CD4-positive, alpha-beta memory T cell (primary cell): ENCODE results near the gene MSRB3. TPM values are rescaled to one million over a fixed set of nuclear protein-coding genes. Genes with fewer than 3 reads are reported as not detected.
"Not testable (repeated sequence)": the region's sequence is repeated elsewhere in the genome, so short reads cannot be mapped to it uniquely, and the experiment has no call there.

Experiments
- CTCF ChIA-PET: fragments of 350-600 bp; sonication (Branson Sonifier 250); formaldehyde crosslinking; loops from one replicate; lab custom pipeline; 2021; ENCODE audit warnings: inconsistent platforms; ENCODE audit not compliant: partially characterized antibody; lab: Charles Lee
- POLR2A ChIA-PET: fragments of 350-600 bp; sonication (Branson Sonifier 250); formaldehyde crosslinking; loops from one replicate; lab custom pipeline; 2021; ENCODE audit not compliant: partially characterized antibody; lab: Charles Lee
- DNase-seq, 5 donors: peaks; one replicate each; pipeline versions ENCODE4 v3.0.0 to v3.0.0-alpha.2; 2020 to 2022; ENCODE audit warnings: mixed read lengths in 1 of 5
- H3K27ac ChIP-seq: one replicate; pipeline ENCODE4 v1.7.0; 2013; ENCODE audit warnings: low read depth, low read length
- H3K27me3 ChIP-seq: 2 replicates; pipeline ENCODE4 v1.7.0; 2013; ENCODE audit warnings: mild to moderate bottlenecking, low read length, moderate library complexity; ENCODE audit not compliant: insufficient read depth
- H3K36me3 ChIP-seq: 2 replicates; pipeline ENCODE4 v1.7.0; 2013; ENCODE audit warnings: mild to moderate bottlenecking, low read length, moderate library complexity; ENCODE audit not compliant: insufficient read depth
- H3K4me1 ChIP-seq: 2 replicates; pipeline ENCODE4 v1.7.0; 2013; ENCODE audit warnings: mild to moderate bottlenecking, low read length, moderate library complexity; ENCODE audit not compliant: insufficient read depth
- H3K4me3 ChIP-seq, 2 donors: one replicate each; pipeline ENCODE4 v1.7.0; 2013; ENCODE audit warnings: low read length in 2 of 2, mild to moderate bottlenecking in 1 of 2
- H3K9me3 ChIP-seq, 2 donors: one replicate each; pipeline ENCODE4 v1.7.0; 2013; ENCODE audit warnings: low read length in 2 of 2, control low read depth in 1 of 2; ENCODE audit not compliant: control insufficient read depth in 1 of 2
- H3K27ac Mint-ChIP-seq, 7 donors: one replicate each; pipeline ENCODE4 v1.8.0; 2020 to 2021; ENCODE audit warnings: mixed read lengths in 7 of 7, mild to moderate bottlenecking in 6 of 7, inconsistent platforms in 3 of 7, moderate library complexity in 3 of 7
- H3K27me3 Mint-ChIP-seq, 2 donors: one replicate each; pipeline ENCODE4 v1.8.0; 2020 to 2021; ENCODE audit warnings: mixed read lengths in 2 of 2
- H3K36me3 Mint-ChIP-seq, 2 donors: one replicate each; pipeline ENCODE4 v1.8.0; 2020 to 2021; ENCODE audit warnings: mixed read lengths in 2 of 2, inconsistent platforms in 1 of 2, mild to moderate bottlenecking in 1 of 2
- H3K4me1 Mint-ChIP-seq, 4 donors: one replicate each; pipeline ENCODE4 v1.8.0; 2020 to 2021; ENCODE audit warnings: mixed read lengths in 4 of 4, mild to moderate bottlenecking in 1 of 4
- H3K4me3 Mint-ChIP-seq, 8 donors: one replicate each; pipeline ENCODE4 v1.8.0; 2020 to 2021; ENCODE audit warnings: mixed read lengths in 8 of 8, mild to moderate bottlenecking in 7 of 8, moderate library complexity in 6 of 8, inconsistent platforms in 3 of 8
- H3K9me3 Mint-ChIP-seq, 8 donors: one replicate each; pipeline ENCODE4 v1.8.0; 2020 to 2021; ENCODE audit warnings: mixed read lengths in 8 of 8, mild to moderate bottlenecking in 5 of 8, inconsistent platforms in 3 of 8, moderate library complexity in 1 of 8
- intact Hi-C: fragments of 100-400 bp; cut with micrococcal nuclease; formaldehyde crosslinking; loops from one replicate; pipeline ENCODE4 v1.15.1; 2023
- polyA plus RNA-seq, 2 donors: library from polyadenylated mRNA; unstranded; fragments of 300-500 nt; fragmentation: Illumina TruSeq; gene quantifications; one replicate each; pipeline ENCODE4 v1.2.3, GENCODE V29; 2021
- total RNA-seq, 2 experiments: library from RNA; stranded (reverse); gene quantifications; one replicate each; pipeline ENCODE4 v1.2.3, GENCODE V29; 2021

The MSRB3 gene
- total and polyA plus RNA-seq, 4 experiments from 2014 or later = not detected

DNA sequence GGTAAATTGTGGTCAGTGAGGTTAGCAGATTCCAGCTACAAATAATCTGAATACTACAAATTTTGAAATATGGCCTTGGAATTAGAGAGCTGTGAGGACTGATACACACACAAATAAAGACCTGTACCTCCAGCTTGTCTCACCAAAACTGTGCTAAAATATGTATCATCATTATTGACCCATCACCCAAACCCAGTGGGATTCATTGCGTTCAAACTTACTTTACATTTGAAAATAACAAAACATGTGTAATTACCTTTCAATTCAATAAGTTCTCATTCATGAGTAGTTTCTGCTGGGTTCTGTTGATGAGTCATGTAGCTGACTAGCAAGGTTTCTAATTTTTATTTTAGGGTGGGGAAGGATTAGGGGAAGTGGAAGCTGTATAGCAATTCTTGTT lies 170.9 kb downstream of the MSRB3 start:
- H3K4me3 Mint-ChIP-seq = no peak overlapping the region
- ChIA-PET CTCF (no interaction called here), POLR2A (no interaction called here)
- peaks cover 0 to 2% of the 10 kb centered on the region in 2 donors for H3K27me3 Mint-ChIP-seq
- H3K27me3 ChIP-seq = no peaks in the 10 kb centered on the region
- no peak for DNase-seq
- H3K27ac ChIP-seq = no peak overlapping the region
- intact Hi-C loops = no loop called here
- no peaks in the 10 kb centered on the region for H3K4me1 Mint-ChIP-seq
- peaks cover 0 to 5% (median 0%) of the 10 kb centered on the region in 8 donors for H3K9me3 Mint-ChIP-seq
- H3K27ac Mint-ChIP-seq = no peak overlapping the region
- H3K4me3 ChIP-seq = no peak overlapping the region
- no peaks in the 10 kb centered on the region for H3K4me1 ChIP-seq
- no peaks in the 10 kb centered on the region for H3K9me3 ChIP-seq
- no peaks in the 10 kb centered on the region for H3K36me3 ChIP-seq
- no peaks in the 10 kb centered on the region for H3K36me3 Mint-ChIP-seq

DNA sequence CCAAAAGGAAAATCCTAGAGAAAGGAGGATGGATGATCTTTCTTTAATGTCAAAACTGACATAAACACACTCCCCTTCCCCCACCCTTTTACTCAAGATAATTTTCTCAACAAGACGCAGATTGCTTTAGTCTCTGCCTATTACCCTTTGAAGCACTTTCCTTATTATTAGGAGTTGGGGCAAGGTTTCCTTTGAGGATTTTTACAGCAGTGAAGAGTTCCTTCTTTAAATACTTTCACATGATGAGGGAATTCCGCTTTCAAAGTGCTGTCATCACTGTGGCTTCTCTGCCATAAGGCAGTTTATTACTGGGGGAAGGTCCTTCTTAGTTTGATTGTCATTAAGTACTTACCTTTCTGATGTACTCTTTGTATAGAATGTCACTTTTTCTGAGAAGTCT lies 172.1 kb downstream of the MSRB3 start:
- H3K27ac Mint-ChIP-seq = no peak overlapping the region
- no peak for DNase-seq
- no peak overlapping the region for H3K4me3 Mint-ChIP-seq
- H3K9me3 Mint-ChIP-seq = peaks cover 0 to 4% (median 0%) of the 10 kb centered on the region in 8 donors
- H3K27me3 ChIP-seq = no peaks in the 10 kb centered on the region
- H3K27ac ChIP-seq = no peak overlapping the region
- intact Hi-C loops = no loop called here
- H3K4me3 ChIP-seq = no peak overlapping the region
- H3K4me1 Mint-ChIP-seq = no peaks in the 10 kb centered on the region
- ChIA-PET POLR2A (no interaction called here), CTCF (no interaction called here)
- H3K36me3 Mint-ChIP-seq = no peaks in the 10 kb centered on the region
- H3K4me1 ChIP-seq = no peaks in the 10 kb centered on the region
- no peaks in the 10 kb centered on the region for H3K9me3 ChIP-seq
- H3K27me3 Mint-ChIP-seq = no peaks in the 10 kb centered on the region
- no peaks in the 10 kb centered on the region for H3K36me3 ChIP-seq

- Mint-ChIP-seq H3K4me1 (no peaks in the 10 kb centered on the region), H3K36me3 (no peaks in the 10 kb centered on the region), H3K27me3 (no peaks in the 10 kb centered on the region), H3K4me3 (no peak overlapping the region), H3K9me3 (peaks cover 0 to 4% (median 2%) of the 10 kb centered on the region in 8 donors), H3K27ac (no peak overlapping the region)
- Histone ChIP-seq H3K27me3 (no peaks in the 10 kb centered on the region), H3K4me3 (no peak overlapping the region), H3K9me3 (no peaks in the 10 kb centered on the region), H3K36me3 (no peaks in the 10 kb centered on the region), H3K4me1 (no peaks in the 10 kb centered on the region), H3K27ac (no peak overlapping the region)
- no peak for DNase-seq
- ChIA-PET POLR2A (no interaction called here), CTCF (no interaction called here)
- intact Hi-C loops = no loop called here
Measured at GRCh38 chr12:65454115-65454787, 175.8 kb downstream of the MSRB3 start.

- DNase-seq, H3K4me3 ChIP-seq, H3K36me3 ChIP-seq, H3K4me3 Mint-ChIP-seq, H3K36me3 Mint-ChIP-seq, H3K27ac ChIP-seq, H3K4me1 ChIP-seq, H3K27ac Mint-ChIP-seq, H3K27me3 Mint-ChIP-seq, H3K9me3 ChIP-seq, H3K9me3 Mint-ChIP-seq, intact Hi-C loops, H3K27me3 ChIP-seq, CTCF ChIA-PET, POLR2A ChIA-PET, H3K4me1 Mint-ChIP-seq: not testable (repeated sequence)
Measured at GRCh38 chr12:65457341-65457740, 178.9 kb downstream of the MSRB3 start.

- Histone ChIP-seq H3K9me3 (no peaks in the 10 kb centered on the region), H3K4me3 (no peak overlapping the region), H3K4me1 (no peaks in the 10 kb centered on the region), H3K36me3 (no peaks in the 10 kb centered on the region), H3K27me3 (no peaks in the 10 kb centered on the region), H3K27ac (no peak overlapping the region)
- Mint-ChIP-seq H3K36me3 (no peaks in the 10 kb centered on the region), H3K4me3 (no peak overlapping the region), H3K27me3 (no peaks in the 10 kb centered on the region), H3K4me1 (no peaks in the 10 kb centered on the region), H3K27ac (no peak overlapping the region), H3K9me3 (peaks cover 0 to 5% (median 1%) of the 10 kb centered on the region in 8 donors)
- intact Hi-C loops = no loop called here
- POLR2A ChIA-PET = no interaction called here
- no peak for DNase-seq
- CTCF ChIA-PET = no interaction called here
Measured at GRCh38 chr12:65458718-65459117, 180.2 kb downstream of the MSRB3 start.

DNA sequence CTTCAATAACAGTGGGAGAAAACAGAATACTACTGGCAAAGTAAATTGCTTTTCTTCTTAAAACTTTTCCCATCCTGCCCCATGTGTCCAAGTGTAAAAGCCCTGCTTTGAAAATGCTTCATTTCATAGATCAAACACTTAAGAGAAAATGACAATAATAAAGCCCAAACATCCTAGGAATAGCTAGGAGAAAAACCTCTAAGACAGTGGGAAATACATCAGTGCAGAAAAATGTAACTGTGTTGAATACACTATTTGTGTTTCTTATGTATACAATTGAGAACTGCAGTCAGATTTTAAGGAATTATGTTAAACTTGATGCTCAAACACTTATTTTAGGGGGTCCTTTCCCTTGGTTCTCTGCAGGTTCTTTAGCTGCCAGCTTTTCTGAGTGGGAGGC lies 181.1 kb downstream of the MSRB3 start:
- intact Hi-C loops = no loop called here
- no peaks in the 10 kb centered on the region for H3K4me1 Mint-ChIP-seq
- no peaks in the 10 kb centered on the region for H3K36me3 Mint-ChIP-seq
- H3K4me3 ChIP-seq = no peak overlapping the region
- no peaks in the 10 kb centered on the region for H3K4me1 ChIP-seq
- ChIA-PET CTCF (no interaction called here), POLR2A (no interaction called here)
- no peaks in the 10 kb centered on the region for H3K9me3 ChIP-seq
- H3K9me3 Mint-ChIP-seq = peaks cover 0 to 5% (median 1%) of the 10 kb centered on the region in 8 donors
- H3K36me3 ChIP-seq = no peaks in the 10 kb centered on the region
- H3K27me3 Mint-ChIP-seq = no peaks in the 10 kb centered on the region
- H3K4me3 Mint-ChIP-seq = no peak overlapping the region
- H3K27me3 ChIP-seq = no peaks in the 10 kb centered on the region
- H3K27ac Mint-ChIP-seq = no peak overlapping the region
- DNase-seq = no peak
- no peak overlapping the region for H3K27ac ChIP-seq

DNA sequence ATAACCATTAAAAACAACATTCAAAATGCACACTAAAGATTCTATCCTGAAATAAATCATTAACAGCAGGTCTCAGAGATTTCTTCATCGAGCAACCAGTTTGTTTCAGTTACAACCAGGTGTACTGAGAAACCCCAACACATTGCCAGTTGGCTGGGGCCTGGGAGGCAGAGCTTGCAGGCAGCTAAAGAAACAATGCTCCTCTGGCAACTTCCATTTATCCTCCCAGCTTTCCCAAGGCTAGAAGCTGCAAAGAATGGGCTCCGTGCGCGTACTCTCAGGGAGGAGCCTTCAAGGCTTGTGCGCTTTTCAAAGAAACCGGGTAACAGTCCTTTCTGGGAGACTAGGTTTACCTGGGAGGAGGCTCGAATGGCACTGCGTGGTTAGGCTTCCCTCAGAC lies 181.6 kb downstream of the MSRB3 start:
- H3K27ac ChIP-seq = no peak overlapping the region
- Mint-ChIP-seq H3K27ac (no peak overlapping the region), H3K4me3 (no peak overlapping the region), H3K9me3 (peaks cover 0 to 5% (median 1%) of the 10 kb centered on the region in 8 donors), H3K4me1 (no peaks in the 10 kb centered on the region), H3K36me3 (no peaks in the 10 kb centered on the region), H3K27me3 (no peaks in the 10 kb centered on the region)
- POLR2A ChIA-PET = no interaction called here
- no peaks in the 10 kb centered on the region for H3K27me3 ChIP-seq
- no peak for DNase-seq
- no peaks in the 10 kb centered on the region for H3K36me3 ChIP-seq
- H3K4me1 ChIP-seq = no peaks in the 10 kb centered on the region
- intact Hi-C loops = no loop called here
- H3K9me3 ChIP-seq = no peaks in the 10 kb centered on the region
- no peak overlapping the region for H3K4me3 ChIP-seq
- CTCF ChIA-PET = no interaction called here

- Mint-ChIP-seq H3K27ac (no peak overlapping the region), H3K27me3 (no peaks in the 10 kb centered on the region), H3K4me3 (no peak overlapping the region), H3K9me3 (peaks cover 0 to 5% (median 1%) of the 10 kb centered on the region in 8 donors), H3K36me3 (no peaks in the 10 kb centered on the region), H3K4me1 (no peaks in the 10 kb centered on the region)
- Histone ChIP-seq H3K36me3 (no peaks in the 10 kb centered on the region), H3K27ac (no peak overlapping the region), H3K4me1 (no peaks in the 10 kb centered on the region), H3K4me3 (no peak overlapping the region), H3K9me3 (no peaks in the 10 kb centered on the region), H3K27me3 (no peaks in the 10 kb centered on the region)
- DNase-seq = no peak
- intact Hi-C loops = no loop called here
- CTCF ChIA-PET = no interaction called here
- POLR2A ChIA-PET = no interaction called here
Measured at GRCh38 chr12:65461017-65461416, 182.5 kb downstream of the MSRB3 start.
